Caco-2 (cell line): Measurements from ENCODE around the gene SRPK2. TPM values are rescaled to one million over a fixed set of nuclear protein-coding genes. Genes with fewer than 3 reads are reported as not detected.

Experiments
- BruUV-seq: library from RNA; stranded (reverse); fragments of 400-500 nt; replicated peaks from 2 replicates; lab custom pipeline; 2021; lab: Mats Ljungman, UMichigan
- CTCF ChIA-PET: fragments of 300-600 bp; sonication (Branson Sonifier 250); formaldehyde crosslinking; loops from one replicate; lab custom pipeline; 2022; ENCODE audit warnings: antibody characterized with exemption; lab: Charles Lee
- POLR2A ChIA-PET: fragments of 300-600 bp; sonication (Branson Sonifier 250); formaldehyde crosslinking; loops from one replicate; lab custom pipeline; 2022; ENCODE audit warnings: antibody characterized with exemption; lab: Charles Lee
- DNase-seq, 2 experiments: peaks; one replicate each; pipeline versions ENCODE4 v3.0.0 to v3.0.0-alpha.2; 2020 to 2022
- H3K27me3 ChIP-seq: replicated peaks from 2 replicates; pipeline ENCODE4 v1.6.0; 2011; ENCODE audit warnings: low read length; ENCODE audit not compliant: control insufficient read depth, insufficient read depth
- H3K36me3 ChIP-seq: 2 replicates; pipeline ENCODE4 v1.5.1; 2011; ENCODE audit warnings: low read length; ENCODE audit not compliant: control insufficient read depth, insufficient read depth
- H3K4me1 ChIP-seq: fragments of 250-450 bp; sonication (Bioruptor Pico); 2 replicates; pipeline ENCODE4 v1.5.1; 2020; ENCODE audit warnings: mild to moderate bottlenecking
- H3K4me3 ChIP-seq: 2 replicates; pipeline ENCODE4 v1.5.1; 2011; ENCODE audit warnings: low read depth, mild to moderate bottlenecking, control low read depth, low read length
- H3K9me3 ChIP-seq: fragments of 250-450 bp; sonication (Bioruptor Pico); 2 replicates; pipeline ENCODE4 v1.5.1; 2020; ENCODE audit warnings: mild to moderate bottlenecking, moderate library complexity
- H3K27ac Mint-ChIP-seq: one replicate; pipeline ENCODE4 v1.8.0; 2022; ENCODE audit warnings: mixed read lengths; ENCODE audit not compliant: unreplicated experiment
- H3K27me3 Mint-ChIP-seq: one replicate; pipeline ENCODE4 v1.8.0; 2022; ENCODE audit warnings: mixed read lengths; ENCODE audit not compliant: insufficient read depth, unreplicated experiment
- H3K36me3 Mint-ChIP-seq: one replicate; pipeline ENCODE4 v1.8.0; 2022; ENCODE audit warnings: mild to moderate bottlenecking, mixed read lengths; ENCODE audit not compliant: insufficient read depth, unreplicated experiment
- H3K4me1 Mint-ChIP-seq: one replicate; pipeline ENCODE4 v1.8.0; 2022; ENCODE audit warnings: low read depth, mixed read lengths; ENCODE audit not compliant: unreplicated experiment
- H3K4me3 Mint-ChIP-seq: one replicate; pipeline ENCODE4 v1.8.0; 2022; ENCODE audit warnings: mild to moderate bottlenecking, moderate library complexity, mixed read lengths; ENCODE audit not compliant: unreplicated experiment
- H3K9me3 Mint-ChIP-seq: one replicate; pipeline ENCODE4 v1.8.0; 2022; ENCODE audit warnings: mixed read lengths; ENCODE audit not compliant: unreplicated experiment
- CTCF ChIP-seq, 2 experiments: fragments of 200-600 bp in 1 of 2; IDR thresholded peaks; 1 replicate in 1 of 2; 2 replicates in 1 of 2; pipeline versions ENCODE4 v1.5.1 to v1.8.0; 2011 to 2022; ENCODE audit warnings: antibody characterized with exemption in 1 of 2, control low read depth in 1 of 2, inconsistent platforms in 1 of 2, low read depth in 1 of 2, low read length in 1 of 2, mild to moderate bottlenecking in 1 of 2, moderate library complexity in 1 of 2; ENCODE audit not compliant: insufficient read depth in 1 of 2, severe bottlenecking in 1 of 2, unreplicated experiment in 1 of 2
- intact Hi-C: fragments of 100-400 bp; cut with micrococcal nuclease; formaldehyde crosslinking; loops from one replicate; pipeline ENCODE4 v1.10.0; 2022; ENCODE audit not compliant: unreplicated experiment
- total RNA-seq: library from RNA; stranded (reverse); gene quantifications from 2 replicates; pipeline ENCODE4 v1.2.3, GENCODE V29; 2022

Gene SRPK2
- total RNA-seq, 1 experiment from 2014 or later: 39.9 TPM

DNA sequence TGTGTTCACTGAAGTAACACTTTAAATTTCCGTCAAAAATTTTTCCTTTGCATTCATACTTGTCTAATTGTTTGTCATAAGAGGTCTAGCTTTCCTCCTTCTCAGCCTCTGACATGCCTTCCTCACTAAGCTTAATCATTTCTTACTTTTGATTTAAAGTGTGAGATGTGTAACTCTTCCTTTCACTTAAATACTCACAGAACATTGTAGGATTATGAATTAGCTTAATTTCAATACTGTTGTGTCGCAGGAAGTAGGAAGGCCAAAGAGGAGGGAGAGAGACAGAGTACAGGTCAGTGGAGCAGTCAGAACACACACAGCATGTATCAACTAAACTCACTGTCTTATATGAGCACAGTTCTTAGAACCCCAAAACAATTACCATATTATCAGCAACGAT, 99.0 kb downstream of the SRPK2 start:
- Histone ChIP-seq H3K36me3 (no peaks in the 10 kb centered on the region), H3K4me1 (no peaks in the 10 kb centered on the region), H3K9me3 (no peaks in the 10 kb centered on the region), H3K4me3 (no peak overlapping the region), H3K27me3 (no peaks in the 10 kb centered on the region)
- H3K27ac Mint-ChIP-seq: no peak overlapping the region
- TF ChIP-seq CTCF (IDR thresholded peaks at IDR 0.05; ENCODE audit: insufficient read depth in 1 of 2, low read depth in 1 of 2, low read length in 1 of 2, severe bottlenecking in 1 of 2, unreplicated experiment in 1 of 2): no peak
- no peak overlapping the region for H3K4me3 Mint-ChIP-seq
- H3K36me3 Mint-ChIP-seq: no peaks in the 10 kb centered on the region
- no peaks in the 10 kb centered on the region for H3K4me1 Mint-ChIP-seq
- H3K9me3 Mint-ChIP-seq: no peaks in the 10 kb centered on the region
- BruUV-seq: no TSS peak
- H3K27me3 Mint-ChIP-seq: no peaks in the 10 kb centered on the region
- ChIA-PET POLR2A (no interaction called here), CTCF (no interaction called here)
- intact Hi-C loops: no loop called here
- no peak for DNase-seq

DNA sequence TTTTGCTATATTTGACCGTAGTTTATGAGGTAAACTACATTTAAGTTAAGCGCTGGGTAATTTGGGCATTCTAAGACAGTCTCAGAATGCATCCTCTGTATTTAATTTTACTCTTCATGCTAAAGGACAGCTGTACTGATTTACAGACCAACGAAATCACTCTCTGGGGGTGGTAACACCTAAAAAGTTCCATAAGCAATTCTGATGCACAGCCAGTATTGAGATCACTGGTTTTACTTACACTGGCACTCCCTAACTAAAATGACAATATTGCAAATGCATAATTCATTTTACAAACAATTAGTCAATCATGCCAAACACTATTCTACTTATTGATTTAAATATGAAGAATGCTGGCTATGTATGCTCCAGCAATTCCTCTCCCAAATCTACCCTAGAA, 102.3 kb downstream of the SRPK2 start:
- H3K4me3 ChIP-seq: no peak overlapping the region
- Mint-ChIP-seq H3K4me3 (no peak overlapping the region), H3K9me3 (no peaks in the 10 kb centered on the region), H3K4me1 (no peaks in the 10 kb centered on the region), H3K36me3 (peaks cover under 1% of the 10 kb centered on the region), H3K27ac (no peak overlapping the region), H3K27me3 (no peaks in the 10 kb centered on the region)
- no peaks in the 10 kb centered on the region for H3K36me3 ChIP-seq
- no peak for TF ChIP-seq CTCF (IDR thresholded peaks at IDR 0.05; ENCODE audit: insufficient read depth in 1 of 2, low read depth in 1 of 2, low read length in 1 of 2, severe bottlenecking in 1 of 2, unreplicated experiment in 1 of 2)
- intact Hi-C loops: no loop called here
- ChIA-PET POLR2A (no interaction called here), CTCF (no interaction called here)
- no peaks in the 10 kb centered on the region for H3K4me1 ChIP-seq
- H3K9me3 ChIP-seq: no peaks in the 10 kb centered on the region
- no peaks in the 10 kb centered on the region for H3K27me3 ChIP-seq
- DNase-seq: no peak
- BruUV-seq: no TSS peak

DNA sequence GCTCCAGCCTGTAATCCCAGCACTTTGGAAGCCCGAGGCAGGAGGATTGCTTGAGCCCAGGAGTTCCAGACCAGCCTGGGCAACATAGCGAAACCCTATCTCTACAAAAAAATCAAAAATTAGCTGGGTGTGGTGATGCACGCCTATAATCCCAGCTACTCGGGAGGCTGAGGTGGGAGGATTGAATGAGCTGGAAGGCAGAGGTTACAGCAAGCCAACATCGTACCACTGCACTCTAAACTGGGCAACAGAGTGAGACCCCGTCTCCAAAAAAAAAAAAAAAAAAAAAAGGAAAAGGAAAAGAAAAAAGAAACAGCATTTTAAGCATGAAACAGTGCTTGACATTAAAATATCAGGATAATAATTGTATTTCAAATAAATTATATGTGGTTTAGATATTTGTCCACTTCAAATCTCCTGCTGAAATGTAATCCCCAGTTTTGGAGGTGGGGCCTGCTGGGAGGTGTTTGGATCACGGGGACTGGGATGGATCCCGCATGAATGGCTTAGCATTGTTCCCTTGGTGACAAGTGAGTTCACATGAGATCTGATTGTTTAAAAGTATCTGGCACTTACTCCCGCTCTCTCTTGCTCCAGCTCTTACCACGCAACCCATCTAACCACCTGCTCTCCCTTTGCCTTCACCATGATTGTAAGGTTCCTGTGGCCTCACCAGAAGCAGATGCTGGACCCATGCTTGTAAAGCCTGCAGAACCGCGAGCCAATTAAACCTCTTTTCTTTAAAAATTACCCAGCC, 103.4 kb downstream of the SRPK2 start:
- H3K9me3 ChIP-seq: no peaks in the 10 kb centered on the region
- H3K36me3 Mint-ChIP-seq: peaks cover 9% of the 10 kb centered on the region
- no peak overlapping the region for H3K4me3 Mint-ChIP-seq
- H3K4me1 ChIP-seq: no peaks in the 10 kb centered on the region
- intact Hi-C loops: no loop called here
- ChIA-PET POLR2A (no interaction called here), CTCF (no interaction called here)
- no peaks in the 10 kb centered on the region for H3K9me3 Mint-ChIP-seq
- no peaks in the 10 kb centered on the region for H3K4me1 Mint-ChIP-seq
- TF ChIP-seq CTCF (IDR thresholded peaks at IDR 0.05; ENCODE audit: insufficient read depth in 1 of 2, low read depth in 1 of 2, low read length in 1 of 2, severe bottlenecking in 1 of 2, unreplicated experiment in 1 of 2): no peak
- no peak for DNase-seq
- H3K27me3 ChIP-seq: no peaks in the 10 kb centered on the region
- no peak overlapping the region for H3K4me3 ChIP-seq
- no TSS peak for BruUV-seq
- H3K27me3 Mint-ChIP-seq: no peaks in the 10 kb centered on the region
- H3K27ac Mint-ChIP-seq: no peak overlapping the region
- no peaks in the 10 kb centered on the region for H3K36me3 ChIP-seq
